WTC11 (cell line): ENCODE results near the gene CHST11. TPM values are rescaled to one million over a fixed set of nuclear protein-coding genes. Genes with fewer than 3 reads are reported as not detected.

Source experiments
- ATAC-seq: fragments of 200-7000 bp; cut with Tn5 transposase; 2 replicates; pipeline ENCODE4 v1.10.0; 2021; ENCODE audit warnings: mild to moderate bottlenecking, moderate library complexity
- CTCF ChIA-PET: fragments of 300-600 bp; sonication (Branson Sonifier 250); formaldehyde crosslinking; loops from one replicate; lab custom pipeline; 2021; ENCODE audit warnings: antibody characterized with exemption; lab: Charles Lee
- POLR2A ChIA-PET: fragments of 350-600 bp; sonication (Branson Sonifier 250); formaldehyde crosslinking; loops from one replicate; lab custom pipeline; 2021; ENCODE audit warnings: antibody characterized with exemption; lab: Charles Lee
- DNase-seq: peaks from one replicate; pipeline ENCODE4 v3.0.0; 2021; ENCODE audit warnings: low spot score
- H3K27ac Mint-ChIP-seq: 2 replicates; pipeline ENCODE4 v1.8.0; 2021; ENCODE audit warnings: mixed read lengths
- H3K27me3 Mint-ChIP-seq: 2 replicates; pipeline ENCODE4 v1.8.0; 2021; ENCODE audit warnings: low read depth, mild to moderate bottlenecking, moderate library complexity, mixed read lengths
- H3K36me3 Mint-ChIP-seq: 2 replicates; pipeline ENCODE4 v1.8.0; 2021; ENCODE audit warnings: mixed read lengths
- H3K4me1 Mint-ChIP-seq: 2 replicates; pipeline ENCODE4 v1.8.0; 2022; ENCODE audit warnings: mixed read lengths
- H3K4me3 Mint-ChIP-seq: 2 replicates; pipeline ENCODE4 v1.8.0; 2021; ENCODE audit warnings: mild to moderate bottlenecking, moderate library complexity, mixed read lengths
- H3K9me3 Mint-ChIP-seq: 2 replicates; pipeline ENCODE4 v1.8.0; 2021; ENCODE audit warnings: mixed read lengths
- ARID4B ChIP-seq: sonication (generic); formaldehyde crosslinking; IDR thresholded peaks from 2 replicates; pipeline ENCODE4 v1.8.0; 2023; ENCODE audit warnings: missing genetic modification reagents, mild to moderate bottlenecking, borderline replicate concordance
- ELF4 ChIP-seq: sonication (generic); formaldehyde crosslinking; IDR thresholded peaks from 2 replicates; pipeline ENCODE4 v1.8.1; 2022; ENCODE audit warnings: low read depth, mild to moderate bottlenecking, moderate library complexity, missing genetic modification reagents
- FOXJ3 ChIP-seq: sonication (generic); formaldehyde crosslinking; IDR thresholded peaks from 2 replicates; pipeline ENCODE4 v1.9.0; 2021; ENCODE audit warnings: missing genetic modification reagents, mild to moderate bottlenecking, borderline replicate concordance
- GRHL2 ChIP-seq: fragments of 250-450 bp; sonication (Bioruptor Pico); IDR thresholded peaks from 2 replicates; pipeline ENCODE4 v1.8.0; 2022; ENCODE audit warnings: mild to moderate bottlenecking, moderate library complexity; ENCODE audit not compliant: insufficient replicate concordance, severe bottlenecking
- HMGA2 ChIP-seq: fragments of 250-450 bp; sonication (Bioruptor Pico); IDR thresholded peaks from 2 replicates; pipeline ENCODE4 v1.4.0; 2021; ENCODE audit warnings: mild to moderate bottlenecking, moderate library complexity
- JUN ChIP-seq: sonication (generic); formaldehyde crosslinking; IDR thresholded peaks from 2 replicates; pipeline ENCODE4 v1.8.0; 2023; ENCODE audit warnings: mild to moderate bottlenecking, missing genetic modification reagents
- NR1H2 ChIP-seq: sonication (generic); formaldehyde crosslinking; IDR thresholded peaks from 2 replicates; pipeline ENCODE4 v1.9.0; 2021; ENCODE audit warnings: mild to moderate bottlenecking, moderate library complexity, missing genetic modification reagents
- OVOL2 ChIP-seq: fragments of 250-450 bp; sonication (Bioruptor Pico); IDR thresholded peaks from 2 replicates; pipeline ENCODE4 v1.9.0; 2021; ENCODE audit warnings: mild to moderate bottlenecking, borderline replicate concordance
- TCF7 ChIP-seq: sonication (generic); formaldehyde crosslinking; IDR thresholded peaks from 2 replicates; pipeline ENCODE4 v1.8.0; 2022; ENCODE audit warnings: mild to moderate bottlenecking, low read depth, missing genetic modification reagents, moderate library complexity
- USF1 ChIP-seq: sonication (generic); formaldehyde crosslinking; IDR thresholded peaks from 2 replicates; pipeline ENCODE4 v1.8.0; 2022; ENCODE audit warnings: mild to moderate bottlenecking, missing genetic modification reagents
- ZBTB43 ChIP-seq: sonication (generic); formaldehyde crosslinking; IDR thresholded peaks from 2 replicates; pipeline ENCODE4 v1.8.1; 2023; ENCODE audit warnings: mild to moderate bottlenecking, missing genetic modification reagents
- ZMAT4 ChIP-seq: fragments of 250-450 bp; sonication (Bioruptor Pico); IDR thresholded peaks from 2 replicates; pipeline ENCODE4 v1.9.0; 2021; ENCODE audit warnings: mild to moderate bottlenecking
- ZNF138 ChIP-seq: sonication (generic); formaldehyde crosslinking; conservative IDR thresholded peaks from 2 replicates; pipeline ENCODE4 v1.8.1; 2022; ENCODE audit warnings: mild to moderate bottlenecking, moderate library complexity, missing genetic modification reagents
- ZNF512 ChIP-seq: sonication (generic); formaldehyde crosslinking; IDR thresholded peaks from 2 replicates; pipeline ENCODE4 v1.8.1; 2022; ENCODE audit warnings: missing genetic modification reagents, borderline replicate concordance
- ZNF671 ChIP-seq: fragments of 250-450 bp; sonication (Bioruptor Pico); IDR thresholded peaks from 2 replicates; pipeline ENCODE4 v1.8.0; 2021; ENCODE audit warnings: mild to moderate bottlenecking
- total RNA-seq: library from RNA; stranded (reverse); gene quantifications from 3 replicates; pipeline ENCODE4 v1.2.3, GENCODE V29; 2021
- TF ChIP-seq, protein P1 (sequence below): sonication (generic); formaldehyde crosslinking; IDR thresholded peaks from 2 replicates; pipeline ENCODE4 v1.8.1; 2022; ENCODE audit warnings: mild to moderate bottlenecking, missing genetic modification reagents, moderate library complexity, borderline replicate concordance
- TF ChIP-seq, protein P2 (sequence below): sonication (generic); formaldehyde crosslinking; IDR thresholded peaks from 2 replicates; pipeline ENCODE4 v1.8.0; 2022; ENCODE audit warnings: missing genetic modification reagents
- TF ChIP-seq, protein P3 (sequence below): sonication (generic); formaldehyde crosslinking; IDR thresholded peaks from 2 replicates; pipeline ENCODE4 v1.8.1; 2023; ENCODE audit warnings: mild to moderate bottlenecking, missing genetic modification reagents, moderate library complexity

The CHST11 gene
- total RNA-seq, 1 experiment from 2014 or later: 24.2 TPM

DNA sequence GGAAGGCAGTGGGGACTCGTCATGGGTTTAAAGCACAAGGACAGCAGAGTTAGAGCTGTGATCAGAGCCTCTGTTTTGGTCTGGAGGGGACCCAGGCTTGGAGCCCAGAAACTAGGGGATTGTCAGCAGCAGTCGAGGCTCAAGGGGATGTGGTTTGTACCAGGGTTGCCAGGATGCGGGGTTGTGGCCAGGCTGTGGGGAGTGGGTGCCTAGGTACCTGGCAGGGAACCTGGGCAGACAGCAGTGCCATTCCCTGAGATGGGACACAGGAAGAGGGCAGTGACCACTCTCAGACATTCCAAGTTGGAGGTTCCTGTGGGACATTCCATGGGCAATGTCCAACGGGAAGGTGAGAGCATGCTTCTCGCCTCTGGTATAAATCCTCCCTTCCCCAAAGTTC, 279.1 kb downstream of the CHST11 start (continued):
- no peak for TF ChIP-seq ZNF512 (CRISPR knock-in tag)
- TF ChIP-seq NR1H2 (CRISPR knock-in tag): no peak
- TF ChIP-seq JUN: no peak
- TF ChIP-seq, all 79 proteins: peak for 0

GRCh38 chr12:104736307-104736706, 279.6 kb downstream of the CHST11 start:
- CTCF ChIA-PET: no interaction called here
- TF ChIP-seq GRHL2 (CRISPR knock-in tag) (no peak), ZNF671 (CRISPR knock-in tag) (no peak), ARID4B (CRISPR knock-in tag) (no peak), ZNF512 (CRISPR knock-in tag) (no peak), ZMAT4 (no peak), ZBTB43 (no peak), FOXJ3 (CRISPR knock-in tag) (no peak), ELF4 (CRISPR knock-in tag) (no peak), OVOL2 (CRISPR knock-in tag) (no peak), TCF7 (CRISPR knock-in tag) (no peak), USF1 (CRISPR knock-in tag) (no peak), ZNF138 (no peak), HMGA2 (no peak)
- TF ChIP-seq, protein P1, sequence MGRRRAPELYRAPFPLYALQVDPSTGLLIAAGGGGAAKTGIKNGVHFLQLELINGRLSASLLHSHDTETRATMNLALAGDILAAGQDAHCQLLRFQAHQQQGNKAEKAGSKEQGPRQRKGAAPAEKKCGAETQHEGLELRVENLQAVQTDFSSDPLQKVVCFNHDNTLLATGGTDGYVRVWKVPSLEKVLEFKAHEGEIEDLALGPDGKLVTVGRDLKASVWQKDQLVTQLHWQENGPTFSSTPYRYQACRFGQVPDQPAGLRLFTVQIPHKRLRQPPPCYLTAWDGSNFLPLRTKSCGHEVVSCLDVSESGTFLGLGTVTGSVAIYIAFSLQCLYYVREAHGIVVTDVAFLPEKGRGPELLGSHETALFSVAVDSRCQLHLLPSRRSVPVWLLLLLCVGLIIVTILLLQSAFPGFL (CRISPR knock-in tag): no peak
- TF ChIP-seq, protein P2, sequence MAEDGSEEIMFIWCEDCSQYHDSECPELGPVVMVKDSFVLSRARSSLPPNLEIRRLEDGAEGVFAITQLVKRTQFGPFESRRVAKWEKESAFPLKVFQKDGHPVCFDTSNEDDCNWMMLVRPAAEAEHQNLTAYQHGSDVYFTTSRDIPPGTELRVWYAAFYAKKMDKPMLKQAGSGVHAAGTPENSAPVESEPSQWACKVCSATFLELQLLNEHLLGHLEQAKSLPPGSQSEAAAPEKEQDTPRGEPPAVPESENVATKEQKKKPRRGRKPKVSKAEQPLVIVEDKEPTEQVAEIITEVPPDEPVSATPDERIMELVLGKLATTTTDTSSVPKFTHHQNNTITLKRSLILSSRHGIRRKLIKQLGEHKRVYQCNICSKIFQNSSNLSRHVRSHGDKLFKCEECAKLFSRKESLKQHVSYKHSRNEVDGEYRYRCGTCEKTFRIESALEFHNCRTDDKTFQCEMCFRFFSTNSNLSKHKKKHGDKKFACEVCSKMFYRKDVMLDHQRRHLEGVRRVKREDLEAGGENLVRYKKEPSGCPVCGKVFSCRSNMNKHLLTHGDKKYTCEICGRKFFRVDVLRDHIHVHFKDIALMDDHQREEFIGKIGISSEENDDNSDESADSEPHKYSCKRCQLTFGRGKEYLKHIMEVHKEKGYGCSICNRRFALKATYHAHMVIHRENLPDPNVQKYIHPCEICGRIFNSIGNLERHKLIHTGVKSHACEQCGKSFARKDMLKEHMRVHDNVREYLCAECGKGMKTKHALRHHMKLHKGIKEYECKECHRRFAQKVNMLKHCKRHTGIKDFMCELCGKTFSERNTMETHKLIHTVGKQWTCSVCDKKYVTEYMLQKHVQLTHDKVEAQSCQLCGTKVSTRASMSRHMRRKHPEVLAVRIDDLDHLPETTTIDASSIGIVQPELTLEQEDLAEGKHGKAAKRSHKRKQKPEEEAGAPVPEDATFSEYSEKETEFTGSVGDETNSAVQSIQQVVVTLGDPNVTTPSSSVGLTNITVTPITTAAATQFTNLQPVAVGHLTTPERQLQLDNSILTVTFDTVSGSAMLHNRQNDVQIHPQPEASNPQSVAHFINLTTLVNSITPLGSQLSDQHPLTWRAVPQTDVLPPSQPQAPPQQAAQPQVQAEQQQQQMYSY (CRISPR knock-in tag): no peak
- TF ChIP-seq, protein P3, sequence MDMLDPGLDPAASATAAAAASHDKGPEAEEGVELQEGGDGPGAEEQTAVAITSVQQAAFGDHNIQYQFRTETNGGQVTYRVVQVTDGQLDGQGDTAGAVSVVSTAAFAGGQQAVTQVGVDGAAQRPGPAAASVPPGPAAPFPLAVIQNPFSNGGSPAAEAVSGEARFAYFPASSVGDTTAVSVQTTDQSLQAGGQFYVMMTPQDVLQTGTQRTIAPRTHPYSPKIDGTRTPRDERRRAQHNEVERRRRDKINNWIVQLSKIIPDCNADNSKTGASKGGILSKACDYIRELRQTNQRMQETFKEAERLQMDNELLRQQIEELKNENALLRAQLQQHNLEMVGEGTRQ (CRISPR knock-in tag): no peak
- no peak for ATAC-seq
- Mint-ChIP-seq H3K4me3 (no peak overlapping the region), H3K9me3 (no peaks in the 10 kb centered on the region), H3K27ac (no peak overlapping the region), H3K4me1 (peaks cover 37% of the 10 kb centered on the region), H3K36me3 (no peaks in the 10 kb centered on the region), H3K27me3 (no peaks in the 10 kb centered on the region)
- POLR2A ChIA-PET: no interaction called here
- DNase-seq: no peak
